Activated CD8-positive, alpha-beta memory T cell treated with anti-CD3 and anti-CD28 coated beads, Interleukin-2, amount 50 U/mL, for 4 hours (primary cell): ENCODE results near the gene CHRNA5.

Source experiments
- DNase-seq: peaks from one replicate; pipeline ENCODE4 v3.0.0-alpha.2; 2020

CHRNA5 gene

DNA sequence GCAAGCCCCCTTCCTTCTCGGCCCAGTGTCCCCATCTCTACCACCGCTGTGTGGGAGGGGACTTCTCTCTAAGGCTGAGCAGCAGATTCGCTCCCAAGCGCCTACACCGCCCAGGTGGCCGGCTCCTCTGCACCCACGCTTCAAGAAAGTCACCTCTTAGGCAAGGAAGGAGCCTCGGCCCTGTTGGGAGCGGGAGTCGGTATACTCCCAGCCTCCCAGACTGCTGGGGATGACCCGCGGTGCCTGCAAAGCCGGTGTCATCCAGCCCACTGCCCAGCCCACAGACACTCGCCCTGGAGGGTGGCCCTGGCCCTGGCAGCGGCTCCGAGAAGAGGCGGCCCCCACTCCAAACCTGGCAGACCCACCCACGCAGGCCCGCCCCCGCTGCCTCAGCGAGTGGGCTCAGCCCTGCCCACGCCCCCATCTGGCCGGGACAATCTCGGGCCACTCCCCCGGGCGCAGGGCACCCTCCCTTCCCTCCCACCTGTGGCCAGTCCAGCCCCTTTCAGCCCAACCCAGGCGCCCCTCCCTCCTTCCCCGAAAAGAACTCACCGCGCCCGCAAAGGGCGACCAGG is 75.3 kb downstream of the CHRNA5 start:
- peak; percentile 23 for DNase-seq

DNA sequence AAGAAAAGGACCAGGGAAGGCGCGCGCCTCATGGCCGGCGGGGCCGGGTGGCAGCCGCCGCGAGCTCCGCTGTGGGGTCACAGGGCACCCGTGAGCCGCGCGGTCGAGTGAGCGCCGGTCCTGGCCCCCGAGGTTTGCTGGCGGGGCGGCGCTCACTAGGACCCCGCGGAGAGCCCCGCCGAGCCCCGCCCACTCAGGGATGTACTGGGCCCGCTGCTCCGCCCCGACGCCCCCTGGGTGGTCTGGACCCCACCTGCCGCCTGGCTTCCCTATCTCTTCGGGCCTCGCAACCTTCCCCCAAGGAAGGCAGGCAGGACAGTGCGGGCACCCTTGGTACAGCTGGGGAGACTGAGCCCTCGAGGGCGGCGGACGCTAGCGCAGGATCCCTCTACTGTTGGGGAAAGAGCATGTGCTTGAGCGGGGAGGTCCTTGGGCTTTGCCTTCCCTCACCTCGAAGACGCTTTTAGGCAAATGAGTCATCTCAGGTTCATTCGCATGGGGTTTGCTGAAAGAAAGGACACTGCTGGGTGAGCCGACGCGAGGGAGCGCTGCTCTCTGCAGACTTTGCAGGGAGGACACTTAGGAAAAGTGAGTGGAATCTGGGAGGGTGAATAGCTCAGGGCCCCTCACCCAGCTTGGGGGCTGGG is 75.9 kb downstream of the CHRNA5 start, which contains the start of gene CHRNB4:
TSS of gene CHRNB4 (minus strand) at position 109 of the 647 bp plus-strand sequence. CDS start at position 32, 77 bp downstream.
- DNase-seq = peak; percentile 35

DNA sequence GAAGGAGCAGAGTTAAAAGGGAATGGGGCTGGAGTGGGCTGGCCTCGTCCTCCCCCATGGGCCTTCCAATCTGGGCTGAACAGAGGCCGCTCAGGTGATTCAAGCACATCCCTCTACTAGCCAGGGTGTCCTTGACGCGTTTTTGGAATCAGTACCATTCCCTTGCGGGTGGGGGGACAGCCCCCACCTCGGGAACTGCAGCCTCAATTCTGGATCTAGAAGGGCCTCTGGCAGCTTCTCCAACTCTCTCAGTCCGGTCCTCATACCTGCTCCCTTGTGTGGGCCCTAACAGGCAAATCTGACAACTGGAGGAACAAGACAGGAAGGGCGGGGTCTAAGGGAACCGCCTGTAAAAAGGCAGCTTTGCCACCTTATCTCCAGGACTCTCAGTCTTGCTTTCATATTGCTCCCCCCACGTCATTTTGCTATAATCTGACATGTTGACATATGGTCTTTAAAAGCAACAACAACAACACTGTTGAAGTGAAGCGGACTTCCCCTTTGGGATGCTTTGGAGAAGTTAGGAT is 76.5 kb downstream of the CHRNA5 start:
- no peak for DNase-seq

DNA sequence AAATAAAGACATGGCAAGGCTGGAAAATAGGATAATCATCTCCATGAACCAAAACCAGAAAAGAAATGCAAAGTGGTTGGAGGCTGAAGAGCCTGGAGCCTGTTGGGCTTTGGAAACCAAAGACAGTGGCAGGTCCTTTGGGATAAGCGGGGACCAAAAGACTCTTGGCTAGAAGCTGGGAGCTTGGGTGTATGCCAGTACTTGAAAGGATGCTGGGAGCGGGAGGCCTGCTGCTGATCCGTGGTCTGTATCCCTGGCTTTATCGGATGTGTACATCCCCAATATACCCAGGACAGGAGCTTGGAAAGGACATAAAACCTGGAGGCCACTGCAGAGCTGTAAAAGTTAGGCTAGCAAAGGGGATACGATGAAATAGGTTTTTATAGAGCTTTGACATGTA is 77.0 kb downstream of the CHRNA5 start:
- no peak for DNase-seq
